ENCODE measurements around the gene S100A8. TPM values are rescaled to one million over a fixed set of nuclear protein-coding genes. Genes with fewer than 3 reads are reported as not detected.
"Not testable (repeated sequence)": the region's sequence is repeated elsewhere in the genome, so short reads cannot be mapped to it uniquely, and the experiment has no call there.

Gene S100A8
- 31.6 TPM for total RNA-seq

DNA sequence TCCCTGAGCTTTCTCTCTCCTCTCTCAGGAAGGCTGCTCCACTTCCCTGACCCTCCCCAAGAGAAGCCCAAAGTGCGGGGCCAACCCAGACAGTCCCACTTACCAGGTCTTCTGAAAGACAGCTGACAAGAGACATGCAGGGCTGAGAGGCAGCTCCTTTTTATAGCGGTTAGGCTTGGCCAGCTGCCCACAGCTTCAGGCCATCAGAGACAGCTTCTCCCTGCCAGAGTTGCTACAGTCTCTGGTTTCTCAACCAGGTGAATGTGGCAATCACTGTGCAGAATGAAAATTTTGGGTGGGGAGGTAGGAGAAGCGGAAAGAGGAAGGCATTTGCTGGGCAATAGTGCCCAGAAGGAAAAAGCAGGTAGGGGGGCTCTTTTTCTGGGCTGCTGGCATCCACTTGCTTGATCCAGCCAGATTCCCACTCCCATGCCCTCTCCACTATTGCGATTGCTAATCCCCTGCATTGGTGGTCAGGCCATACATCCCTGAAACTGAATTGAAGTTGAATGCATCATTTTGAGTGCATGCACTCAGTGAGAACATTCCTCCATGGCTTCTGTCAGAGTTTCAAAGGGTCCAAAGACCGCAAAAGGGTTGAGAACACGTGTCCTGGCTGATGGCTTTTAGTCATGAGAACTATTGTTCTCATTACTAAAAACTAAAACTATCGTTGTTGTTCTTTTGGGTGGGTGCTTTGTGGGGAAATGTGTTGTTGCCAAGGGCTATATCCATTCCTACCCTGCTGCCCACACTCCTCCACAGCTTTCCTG is at the start of gene S100A8:
TSS of gene S100A8 (minus strand) at position 136 of the 773 bp plus-strand sequence. CDS start 538 bp downstream, outside the sequence.
- DNase-seq (ENCODE audit: low spot score), result no peak

GRCh38 chr1:153439273-153439672 is 48.4 kb upstream of the S100A8 start:
- DNase-seq (ENCODE audit: low spot score), result no peak

GRCh38 chr1:153438599-153438998 is 47.7 kb upstream of the S100A8 start:
- no peak for DNase-seq (ENCODE audit: low spot score)

DNA sequence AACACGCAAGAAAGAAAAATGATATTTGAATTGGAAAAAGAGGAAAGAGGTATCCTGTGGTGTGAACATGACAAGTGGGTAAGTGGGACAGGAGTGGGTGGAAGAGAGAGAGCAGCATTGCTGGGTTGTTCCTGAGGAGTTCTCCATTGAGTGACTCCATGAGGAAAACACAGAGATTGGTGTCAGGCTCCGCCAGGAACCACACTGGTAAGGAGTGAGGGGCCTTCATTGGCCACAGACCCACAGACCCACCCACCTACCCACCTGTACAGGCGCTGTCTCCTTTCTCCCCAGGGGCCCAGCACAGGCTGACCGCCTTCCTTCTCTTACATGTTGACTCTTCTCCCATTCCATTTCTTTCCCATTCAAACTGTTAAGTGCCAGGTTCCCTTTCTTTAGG is 46.4 kb upstream of the S100A8 start:
- DNase-seq (ENCODE audit: low spot score), result no peak

DNA sequence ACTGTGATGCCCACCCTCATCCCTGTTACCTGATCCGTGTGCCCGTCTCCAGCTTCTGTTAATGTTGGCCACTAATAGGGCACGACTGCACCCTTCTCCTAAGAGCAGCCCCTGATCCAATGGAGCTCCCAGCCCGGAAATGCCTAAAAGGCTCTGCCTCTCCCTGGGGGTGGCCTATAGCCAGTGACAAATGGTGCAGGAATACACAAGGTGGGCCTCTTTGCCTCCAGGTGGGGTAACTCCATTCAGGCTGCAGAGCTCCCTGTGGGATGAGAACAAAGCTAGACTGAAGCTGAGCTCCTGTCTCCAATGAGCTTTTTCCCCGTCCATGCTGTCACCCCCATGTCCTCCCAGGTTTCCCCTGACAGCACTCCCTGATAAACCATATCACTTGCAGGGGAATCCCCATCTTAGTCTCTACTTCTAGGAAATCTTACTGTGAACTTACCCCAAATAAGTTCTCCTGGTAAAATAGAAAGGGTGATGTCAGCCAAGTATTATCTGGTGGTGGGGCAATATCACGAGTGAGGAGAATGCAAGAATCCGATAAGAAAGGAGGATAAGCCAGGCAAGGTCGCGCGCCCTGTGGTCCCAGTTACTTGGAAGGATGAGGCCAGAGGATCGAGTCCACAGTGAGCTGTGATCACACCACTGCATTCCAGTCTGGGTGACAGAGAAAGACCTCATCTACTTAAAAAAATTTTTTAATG is 44.0 kb upstream of the S100A8 start:
- DNase-seq (ENCODE audit: low spot score), result no peak

DNA sequence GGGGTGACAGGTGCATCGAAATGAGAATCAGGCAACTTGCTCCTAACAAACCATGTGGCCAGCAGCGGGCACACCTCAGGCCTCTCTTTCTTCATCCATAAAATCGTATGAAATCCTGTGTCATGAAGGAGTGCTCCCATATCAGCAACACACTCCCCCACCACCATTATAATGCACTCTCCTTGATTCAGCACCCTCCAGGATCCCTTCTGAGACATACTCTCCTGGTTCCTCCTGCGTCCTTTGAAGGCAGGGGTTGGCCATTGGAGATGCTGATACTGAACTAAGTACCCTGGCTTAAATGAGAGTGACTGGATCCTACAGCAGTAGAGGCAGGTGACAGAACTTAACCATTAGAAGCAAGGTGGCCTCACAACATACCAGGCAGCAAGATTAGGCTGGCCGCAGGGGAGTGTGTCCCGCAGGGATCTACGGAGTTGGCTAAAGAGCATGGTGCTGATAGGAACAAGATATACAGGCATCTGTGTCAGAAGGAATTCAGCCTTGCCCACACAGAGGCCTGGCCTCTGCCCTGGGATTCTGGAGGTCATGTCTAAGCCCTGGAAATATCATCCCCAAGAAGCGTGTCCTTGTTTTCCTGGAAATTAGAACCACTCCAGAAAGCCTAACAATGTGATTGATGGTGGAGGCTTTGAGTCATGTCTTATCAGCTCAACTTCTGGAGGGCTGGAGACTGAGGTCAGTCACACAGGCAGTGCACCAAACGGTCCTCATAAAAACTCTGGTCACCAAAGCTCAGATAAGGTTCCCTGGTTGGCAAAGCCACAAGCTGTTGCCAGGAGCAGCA is 42.2 kb upstream of the S100A8 start:
- no peak for DNase-seq (ENCODE audit: low spot score)

GRCh38 chr1:153431928-153432327 is 41.1 kb upstream of the S100A8 start:
- DNase-seq (ENCODE audit: low spot score), result no peak

DNA sequence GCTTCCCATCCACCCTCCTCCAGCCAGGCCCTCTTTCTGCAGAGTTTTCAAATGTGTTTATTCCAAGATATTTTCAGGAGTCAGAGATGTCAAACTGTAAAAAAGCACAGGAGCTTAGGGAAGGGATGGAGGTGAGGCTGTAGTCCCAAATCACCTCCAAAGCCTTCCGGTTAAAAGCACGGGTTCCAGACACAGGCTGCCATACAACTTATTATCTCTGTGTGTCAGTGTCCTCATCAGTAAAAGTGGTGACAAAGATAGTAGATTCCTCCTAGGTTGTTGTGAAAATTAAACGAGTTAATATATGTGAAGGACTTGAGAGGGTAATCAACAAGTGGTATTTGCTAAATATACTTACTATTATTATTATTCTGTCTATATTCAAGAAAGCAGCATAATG is 40.6 kb upstream of the S100A8 start:
- DNase-seq (ENCODE audit: low spot score), result no peak

- DNase-seq (ENCODE audit: low spot score), result no peak
Measured at GRCh38 chr1:153431002-153431401, 40.1 kb upstream of the S100A8 start.

DNA sequence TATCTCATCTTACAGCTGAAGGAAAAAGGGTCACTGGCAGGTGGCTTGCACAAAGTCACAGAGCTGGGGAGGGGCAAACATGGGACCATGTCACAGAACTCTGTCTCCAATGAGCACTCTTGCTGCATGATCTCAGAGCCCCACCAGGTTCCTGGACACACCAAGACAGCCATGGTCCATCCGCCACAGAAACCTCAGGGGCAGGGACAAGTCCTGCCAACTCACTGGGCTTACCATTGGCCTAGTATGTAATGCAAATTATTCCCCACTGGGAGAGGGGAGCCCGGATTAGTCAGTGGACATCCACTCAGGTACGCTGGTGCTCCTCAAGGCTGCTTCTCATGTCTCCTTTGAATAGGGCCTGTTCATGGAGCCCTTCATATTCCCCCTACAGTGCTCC is 39.7 kb upstream of the S100A8 start:
- DNase-seq (ENCODE audit: low spot score), result no peak

DNA sequence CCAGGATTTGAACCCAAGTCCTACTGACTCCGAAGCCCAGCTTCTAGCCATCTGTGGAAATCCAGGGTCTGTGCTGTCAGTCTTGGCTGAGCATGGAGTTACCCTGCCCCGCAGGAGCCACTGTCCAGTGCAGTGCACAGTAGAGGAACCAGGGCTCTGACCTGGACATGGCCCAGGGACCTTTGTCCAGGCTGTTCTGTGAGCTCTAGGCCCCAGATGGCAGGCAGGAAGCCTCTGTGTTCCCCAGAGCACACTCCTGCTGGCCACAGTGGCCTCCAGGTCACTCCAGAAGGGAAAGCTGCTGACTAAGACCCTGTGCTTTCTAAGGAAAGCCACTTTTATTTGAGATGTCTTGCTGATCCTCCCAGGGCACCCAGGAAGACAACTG is 39.3 kb upstream of the S100A8 start:
- DNase-seq (ENCODE audit: low spot score), result no peak

DNA sequence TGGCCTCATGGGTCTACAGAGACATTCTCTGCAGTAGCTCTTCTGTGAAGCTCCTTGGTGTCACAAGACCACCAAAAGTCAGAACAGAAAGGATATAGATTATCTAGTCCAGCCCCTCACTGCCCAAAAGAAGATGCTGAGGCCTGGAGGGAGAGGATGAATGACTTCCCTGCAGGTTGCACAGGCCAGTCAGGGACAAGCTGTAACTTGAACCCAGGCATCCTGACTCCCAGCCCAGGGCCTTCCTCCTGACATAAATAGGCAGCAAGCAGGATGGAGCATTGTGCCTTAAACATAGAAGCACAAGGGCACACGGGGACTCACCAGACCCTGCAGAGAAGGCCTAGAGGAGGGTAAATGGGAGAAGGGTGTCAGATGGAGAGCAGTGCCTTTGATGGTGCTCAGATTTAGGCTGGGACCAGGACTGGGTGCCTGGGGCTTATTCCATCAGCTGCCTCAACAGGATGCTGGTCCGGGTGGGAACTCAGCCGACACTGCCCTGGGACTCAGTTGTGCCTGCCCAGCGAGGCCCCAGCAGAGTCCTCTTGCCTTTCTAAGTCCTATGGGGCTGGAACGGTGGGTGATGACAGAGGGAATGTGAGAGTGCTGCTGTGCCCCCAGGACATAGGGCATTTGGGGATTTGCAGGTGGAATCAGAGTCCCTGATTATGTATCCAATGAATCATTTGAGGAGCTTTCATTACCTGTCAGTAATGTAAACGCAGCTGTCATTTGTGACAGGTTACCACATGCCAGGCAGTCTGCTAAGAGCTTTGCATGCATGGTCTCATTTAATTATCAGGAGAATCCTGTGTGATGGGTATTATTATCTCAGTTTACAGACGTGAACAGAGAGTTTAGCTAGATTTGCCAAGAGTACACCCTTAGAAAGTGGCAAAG is 38.6 kb upstream of the S100A8 start:
- no peak for DNase-seq (ENCODE audit: low spot score)

- no peak for DNase-seq (ENCODE audit: low spot score)
Measured at GRCh38 chr1:153428791-153429190, 37.9 kb upstream of the S100A8 start.

GRCh38 chr1:153428073-153428638 is 37.3 kb upstream of the S100A8 start:
- DNase-seq (ENCODE audit: low spot score), result no peak

- no peak for DNase-seq (ENCODE audit: low spot score)
Measured at GRCh38 chr1:153426809-153427208, 35.9 kb upstream of the S100A8 start.

DNA sequence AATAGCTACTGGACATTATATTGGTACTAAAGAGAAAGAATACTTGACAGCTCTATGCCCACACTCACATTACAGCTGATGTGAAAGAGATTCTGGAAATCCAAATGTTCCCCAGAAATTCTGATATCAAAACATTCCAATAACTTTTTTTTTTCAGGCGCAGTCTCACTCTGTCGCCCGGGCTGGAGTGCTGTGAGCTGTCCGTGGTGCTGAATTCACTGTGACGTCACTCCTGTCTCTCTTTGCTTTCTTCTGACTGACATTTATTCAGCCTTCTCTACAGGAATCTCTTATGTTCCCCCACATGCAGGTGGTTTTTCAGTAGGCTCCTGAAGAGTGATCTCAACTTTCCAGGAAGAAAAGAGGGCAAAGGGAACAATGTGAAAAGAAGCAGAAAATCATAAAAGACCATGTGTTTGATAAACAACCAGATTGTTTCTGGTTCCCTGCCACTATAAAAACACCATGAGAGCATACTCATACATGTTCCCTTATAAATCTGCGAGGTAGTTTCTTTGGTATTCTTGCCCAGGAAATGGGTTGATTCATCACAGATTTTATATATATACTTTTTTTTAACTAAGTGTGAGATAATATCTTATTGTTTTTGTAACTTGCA is 31.7 kb upstream of the S100A8 start:
- peak; percentile 70 for DNase-seq (ENCODE audit: low spot score)

GRCh38 chr1:153420306-153420705 is 29.4 kb upstream of the S100A8 start:
- DNase-seq (ENCODE audit: low spot score), result no peak

DNA sequence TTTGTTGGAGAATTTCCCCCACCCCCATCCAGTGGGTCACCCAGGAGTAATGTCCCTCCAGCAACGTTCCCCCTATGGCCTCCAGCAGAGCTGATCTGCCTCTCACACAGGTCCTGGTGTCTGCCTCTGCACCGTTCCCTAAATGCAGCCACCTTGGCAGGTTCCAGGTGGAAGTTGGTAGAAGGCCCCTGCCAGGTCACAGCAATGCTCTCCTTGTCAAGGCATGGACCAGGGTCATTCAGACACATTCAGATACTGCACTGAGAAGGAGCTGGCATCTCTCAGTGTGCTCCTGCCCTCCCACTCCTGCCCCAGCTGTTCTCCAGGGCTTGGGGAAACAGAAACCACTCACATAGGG is 28.5 kb upstream of the S100A8 start:
- DNase-seq (ENCODE audit: low spot score), result peak; percentile 17

DNA sequence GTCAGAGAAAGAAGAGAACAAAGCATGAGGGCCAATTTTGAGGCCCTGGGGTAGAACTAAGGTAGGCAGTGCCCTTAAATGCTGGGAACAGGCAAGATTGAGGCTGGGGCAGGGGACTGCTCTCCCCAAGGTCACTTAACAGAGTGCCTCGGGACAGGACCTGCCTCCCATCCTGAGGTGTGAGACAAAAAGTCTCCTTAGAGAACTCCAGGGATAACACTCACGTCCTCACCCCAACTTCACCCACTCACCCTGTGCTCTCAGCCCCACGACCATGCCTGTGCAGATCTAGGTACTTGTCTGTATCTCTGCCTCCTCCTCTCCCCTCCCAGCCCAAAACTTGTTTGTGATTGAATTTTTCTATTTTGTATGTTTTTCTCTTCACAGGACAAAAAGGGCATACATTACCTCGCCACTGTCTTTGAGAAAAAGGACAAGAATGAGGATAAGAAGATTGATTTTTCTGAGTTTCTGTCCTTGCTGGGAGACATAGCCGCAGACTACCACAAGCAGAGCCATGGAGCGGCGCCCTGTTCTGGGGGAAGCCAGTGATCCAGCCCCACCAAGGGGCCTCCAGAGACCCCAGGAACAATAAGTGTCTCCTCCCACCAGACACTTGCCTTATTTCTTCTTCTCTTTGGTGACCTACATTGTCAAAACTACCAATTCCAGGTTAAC is 28.0 kb upstream of the S100A8 start:
- DNase-seq (ENCODE audit: low spot score), result not testable (repeated sequence)
